Right renal pelvis (tissue), 4 donors: ENCODE measurements around the gene UBE2D3. TPM values are rescaled to one million over a fixed set of nuclear protein-coding genes. Genes with fewer than 3 reads are reported as not detected.

Experiments used
- DNase-seq, 4 donors: peaks; one replicate each; pipeline ENCODE4 v3.0.0-alpha.2; 2013; ENCODE audit warnings: low read depth in 4 of 4, low spot score in 3 of 4, missing footprints in 1 of 4
- polyA plus RNA-seq, 4 donors: library from polyadenylated mRNA; unstranded; fragments of 120-200 nt; gene quantifications; one replicate each; pipeline ENCODE4 v1.2.1, GENCODE V29; 2013; ENCODE audit not compliant: insufficient read length in 4 of 4

UBE2D3 gene
- polyA plus RNA-seq, 4 donors = 294 to 371 (median 354) TPM

DNA sequence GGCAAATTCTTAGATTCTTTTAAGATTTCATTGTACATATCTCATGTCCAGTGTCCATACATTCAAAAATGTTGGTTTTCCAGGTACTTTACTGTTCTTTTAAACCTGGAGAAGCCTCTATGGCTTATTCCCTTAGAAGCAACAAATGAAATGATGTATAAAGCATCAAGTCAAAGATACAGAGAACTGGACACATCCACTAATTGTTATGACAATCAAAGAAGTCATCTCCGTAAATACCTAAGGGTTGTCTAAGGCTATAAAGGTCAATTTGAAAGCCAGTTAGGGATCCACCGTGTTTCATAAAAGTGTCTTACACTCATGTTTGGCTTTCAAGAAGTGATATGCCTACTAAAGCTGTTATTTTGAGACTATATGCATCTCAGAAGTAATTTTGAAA lies 32.4 kb downstream of the UBE2D3 start:
- DNase-seq = no peak

DNA sequence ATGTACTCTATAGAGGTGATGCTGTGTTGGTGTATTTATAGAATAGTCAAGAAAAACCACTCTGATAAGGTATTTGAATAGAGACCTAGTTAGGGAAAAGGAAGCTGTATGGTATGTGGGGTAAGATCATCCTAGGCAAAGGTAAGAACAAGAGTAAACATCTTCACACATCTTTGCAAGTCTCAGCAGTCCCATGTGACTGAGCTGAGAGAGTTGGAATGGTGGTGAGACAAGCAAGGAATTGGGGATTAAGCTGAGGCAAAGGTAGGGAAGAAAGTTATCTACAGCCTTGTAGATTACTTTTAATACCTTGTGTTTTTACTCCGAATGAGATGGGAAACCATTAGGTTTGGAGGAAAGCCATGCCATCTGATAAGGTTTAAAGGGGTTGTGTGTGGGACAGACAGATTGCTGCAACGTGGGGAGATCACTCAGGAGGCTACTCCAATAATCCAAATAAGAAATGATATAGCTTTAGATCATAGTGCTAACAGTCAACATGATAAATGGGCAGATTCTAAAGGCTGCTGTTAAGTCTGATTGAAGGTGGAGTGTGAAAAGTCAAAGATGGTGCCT lies 34.9 kb downstream of the UBE2D3 start:
- no peak for DNase-seq

DNA sequence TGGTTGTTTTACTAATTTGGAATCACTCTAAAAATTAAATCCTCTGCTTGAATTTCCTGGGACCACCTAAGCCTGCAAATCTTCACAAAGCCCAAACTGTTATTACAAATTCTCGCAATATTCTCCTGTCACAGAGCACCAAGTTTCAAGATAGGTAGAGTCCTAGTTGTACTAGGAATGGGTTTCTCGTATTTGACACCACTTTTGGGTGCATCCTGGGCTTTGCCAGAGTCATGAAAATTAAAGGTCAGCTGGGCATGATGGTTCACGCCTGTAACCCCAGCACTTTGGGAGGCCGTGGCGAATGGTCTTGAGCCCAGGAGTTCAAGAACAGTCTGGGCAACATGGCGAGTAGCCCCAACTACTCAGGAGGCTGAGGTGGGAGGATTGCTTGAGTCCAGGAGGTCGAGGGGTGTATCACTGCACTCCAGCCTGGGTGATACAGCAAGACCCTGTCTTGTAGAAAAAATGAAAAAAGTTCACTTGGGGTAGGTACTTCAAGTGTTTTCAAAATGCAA lies 36.0 kb downstream of the UBE2D3 start:
- DNase-seq = no peak

DNA sequence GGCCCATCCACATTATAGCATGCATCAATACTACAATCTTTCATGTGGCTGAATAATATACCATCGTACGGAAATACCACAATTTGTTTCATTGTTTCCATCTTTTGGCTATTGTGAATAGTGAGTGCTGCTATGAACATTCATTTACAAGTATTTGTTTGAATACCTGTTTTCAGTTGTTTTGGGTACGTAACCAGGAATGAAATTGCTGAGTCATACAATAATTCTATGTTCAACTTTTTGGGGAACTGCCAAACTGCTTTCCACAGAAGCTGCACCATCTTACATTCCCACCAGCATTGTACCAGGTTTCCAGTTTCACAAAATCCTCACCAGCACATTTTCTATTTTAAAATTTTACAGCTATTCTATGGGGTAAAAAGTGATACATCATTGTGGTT lies 38.0 kb downstream of the UBE2D3 start:
- DNase-seq = no peak

DNA sequence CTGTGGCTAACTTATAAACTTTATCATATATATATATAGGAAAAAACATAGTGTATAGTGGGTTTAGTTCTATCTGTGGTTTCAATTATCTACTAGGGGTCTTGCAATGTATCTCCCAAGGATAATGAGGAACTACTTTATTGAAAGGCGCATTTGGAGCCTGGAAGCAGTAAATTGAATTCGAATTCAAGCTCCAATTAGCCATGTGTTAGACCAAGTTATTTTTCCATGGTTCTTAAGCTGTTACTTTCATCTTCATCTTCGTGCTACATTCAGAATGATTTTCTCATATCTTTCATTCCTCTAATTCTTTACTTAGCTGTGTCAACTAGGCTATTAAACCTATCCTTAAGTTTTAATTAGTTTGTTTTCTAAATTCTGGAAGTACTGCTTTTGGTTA lies 39.4 kb downstream of the UBE2D3 start:
- no peak for DNase-seq

DNA sequence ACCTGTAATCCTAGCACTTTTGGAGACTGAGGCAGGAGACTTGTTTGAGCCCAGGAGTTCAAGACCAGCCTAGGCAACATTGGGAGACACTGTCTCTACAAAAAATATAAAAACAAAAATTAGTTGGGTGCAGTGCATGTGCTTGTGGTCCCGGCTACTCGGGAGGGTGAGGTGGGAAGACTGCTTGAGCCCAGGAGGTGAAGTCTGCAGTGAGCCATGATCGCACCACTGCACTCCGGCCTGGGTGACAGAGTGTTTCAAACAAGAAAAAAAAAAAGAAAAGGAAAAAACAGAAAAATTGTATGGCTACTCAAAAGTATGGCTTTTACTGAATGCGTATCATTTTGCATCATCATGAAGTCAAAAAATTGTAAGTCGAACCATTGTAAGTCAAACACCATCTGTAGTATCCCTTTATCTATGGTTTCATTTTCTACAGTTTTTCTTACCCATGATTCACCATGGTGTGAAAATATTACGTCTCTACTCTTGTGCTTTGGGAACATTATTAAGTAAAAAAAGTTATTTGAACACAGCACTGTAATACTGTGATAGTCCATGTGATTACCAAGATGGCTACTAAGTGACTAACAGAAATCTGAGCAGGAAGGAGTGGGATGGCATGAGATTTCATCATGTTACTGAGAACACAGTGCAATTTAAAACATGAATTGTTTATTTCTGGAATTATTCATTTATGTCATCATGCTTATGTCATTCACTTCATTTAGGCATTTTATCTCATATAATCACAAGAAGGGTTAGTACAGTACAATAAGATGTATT lies 40.1 kb downstream of the UBE2D3 start:
- no peak for DNase-seq

DNA sequence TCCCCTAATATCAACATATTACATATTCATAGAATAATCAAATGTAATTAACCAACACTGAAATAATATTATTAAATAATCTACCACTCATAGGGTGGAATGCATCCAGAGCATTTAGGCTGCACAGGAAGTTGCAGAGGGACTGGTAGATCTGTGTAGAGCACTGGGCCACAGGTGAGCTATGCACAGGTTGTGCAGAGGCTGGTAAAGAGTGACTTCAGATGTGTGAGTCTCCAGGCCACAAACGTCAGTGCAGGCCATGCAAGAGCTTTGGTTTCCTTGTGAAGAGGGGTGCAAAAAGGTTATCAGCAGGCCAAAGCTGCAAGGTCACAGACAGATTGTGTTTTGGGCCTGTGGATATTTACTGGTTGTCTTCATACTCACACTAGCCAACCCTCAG lies 41.1 kb downstream of the UBE2D3 start:
- no peak for DNase-seq

DNA sequence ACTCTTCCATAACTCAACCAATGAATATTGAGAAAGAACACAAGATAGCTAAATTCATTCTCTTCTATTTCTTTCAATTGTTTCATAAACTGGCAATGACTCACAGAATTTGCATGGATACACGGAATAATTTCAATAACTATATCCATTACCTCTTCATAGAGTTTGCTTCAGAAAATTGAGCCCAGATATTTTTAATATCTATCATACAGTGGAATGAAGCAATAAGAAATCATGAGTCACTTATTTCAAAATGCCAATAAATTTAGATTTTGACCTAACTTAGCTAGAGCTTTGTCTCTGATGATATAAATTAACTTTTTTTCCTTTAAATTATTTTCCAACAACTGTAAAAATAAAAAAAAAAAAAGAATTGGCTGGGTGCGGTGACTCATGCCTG lies 44.3 kb downstream of the UBE2D3 start:
- DNase-seq = no peak

DNA sequence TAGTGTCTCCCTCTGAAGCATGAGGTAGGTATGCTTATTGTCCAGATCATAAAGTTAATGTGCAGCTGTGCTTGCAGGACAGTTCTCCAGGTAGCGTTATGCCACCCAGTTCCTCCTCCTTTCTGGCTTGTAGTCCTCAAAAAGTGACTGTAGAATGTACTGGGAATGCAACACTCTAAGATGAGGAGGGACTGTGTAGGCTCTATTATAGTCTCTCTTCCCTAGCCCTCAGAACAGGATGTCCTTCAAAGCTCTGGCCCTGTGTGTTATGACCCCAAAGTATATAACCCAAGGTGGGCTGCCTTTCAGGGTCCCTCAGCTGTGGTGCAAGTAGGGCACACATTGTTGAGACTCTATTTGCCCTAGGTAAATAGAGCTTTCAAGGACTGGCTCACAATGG lies 45.8 kb downstream of the UBE2D3 start:
- DNase-seq = no peak

DNA sequence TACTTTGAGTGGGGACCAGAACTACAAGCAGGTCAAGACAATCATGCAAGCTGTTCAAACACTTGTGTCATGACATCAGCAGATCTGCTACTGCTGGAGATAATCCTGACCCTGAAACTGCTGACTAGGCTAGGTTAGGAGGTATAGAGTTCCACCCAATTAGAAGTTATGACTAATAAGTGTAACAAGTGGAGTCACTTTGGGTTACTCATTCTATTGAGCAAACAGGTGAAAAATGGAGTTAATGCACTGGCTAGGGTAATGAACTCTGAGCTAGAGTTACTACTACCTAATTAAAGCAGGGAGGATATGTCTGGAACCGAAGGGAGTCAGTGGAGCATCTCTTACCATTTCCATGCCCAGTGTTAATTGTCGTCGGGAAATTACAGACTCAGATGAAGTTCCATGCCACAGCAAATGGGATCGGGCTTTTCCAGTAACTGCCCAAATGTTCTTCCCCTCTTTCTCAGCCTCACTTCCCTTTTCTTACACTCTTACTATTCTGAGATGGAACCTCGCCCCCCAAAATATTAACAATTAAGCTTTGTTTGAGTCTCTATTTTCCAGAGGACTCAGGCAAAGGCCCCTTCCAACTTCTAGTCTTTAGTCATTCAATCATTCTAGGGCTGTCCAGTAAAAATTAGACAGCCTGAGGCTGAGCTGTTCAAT lies 46.7 kb downstream of the UBE2D3 start:
- no peak for DNase-seq

DNA sequence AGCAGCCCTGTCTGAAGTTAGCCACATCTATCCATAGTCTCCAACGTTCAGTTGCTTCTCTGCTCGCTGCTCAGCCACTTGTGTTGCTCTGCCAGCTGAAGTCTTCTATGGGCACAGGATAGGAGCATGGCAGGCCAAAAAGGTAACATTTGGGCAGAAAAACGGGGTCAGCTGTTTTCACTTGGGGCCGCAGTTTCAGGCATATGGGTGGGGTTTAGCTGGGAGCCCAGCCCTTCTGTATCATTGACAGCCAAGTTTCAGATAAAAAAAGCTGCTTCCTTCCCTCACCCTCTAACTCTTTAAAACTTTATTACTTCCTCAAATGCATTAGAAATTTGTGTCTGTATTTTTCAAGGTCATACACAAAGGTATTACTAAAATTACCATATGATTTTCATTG lies 48.1 kb downstream of the UBE2D3 start:
- DNase-seq = no peak

DNA sequence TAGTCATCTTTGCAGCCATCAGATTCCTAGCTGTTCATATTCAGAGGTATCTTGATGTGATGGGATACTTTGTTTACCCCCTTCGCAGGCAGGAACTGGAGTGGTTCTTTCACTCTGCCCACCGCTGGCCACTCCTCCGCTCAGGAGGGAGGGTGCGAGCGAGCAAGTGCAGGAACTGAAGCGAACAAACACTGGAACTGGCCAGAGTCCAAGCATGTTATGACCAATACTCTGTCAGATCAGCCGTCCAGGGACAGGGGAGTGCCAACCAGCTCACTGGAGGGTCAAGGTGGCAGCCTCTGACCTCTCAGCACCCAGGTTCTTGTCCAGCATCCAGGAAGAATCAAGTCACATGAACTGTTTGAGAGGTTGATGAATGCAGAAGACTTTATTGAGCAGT lies 48.6 kb downstream of the UBE2D3 start:
- peak in 2 of 4 donors; percentile 14 to 20 for DNase-seq

DNA sequence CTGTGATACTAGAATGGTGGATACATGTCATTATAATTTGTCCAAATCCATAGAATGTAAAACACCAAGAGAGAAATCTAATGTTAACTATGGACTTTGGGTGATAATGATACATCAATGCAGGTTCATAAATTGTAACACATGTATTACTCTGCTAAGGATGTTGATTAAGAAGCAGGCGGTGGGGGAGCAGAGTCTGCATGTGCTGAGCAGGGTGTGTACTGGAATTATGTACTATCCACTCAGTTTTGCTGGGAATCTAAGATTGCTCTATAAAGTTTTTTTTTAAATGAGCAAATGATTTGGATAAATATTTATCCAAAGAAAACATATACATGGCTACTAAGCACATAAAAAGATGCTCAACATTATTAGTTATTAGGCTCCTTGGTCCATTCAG lies 51.5 kb downstream of the UBE2D3 start:
- DNase-seq = no peak

DNA sequence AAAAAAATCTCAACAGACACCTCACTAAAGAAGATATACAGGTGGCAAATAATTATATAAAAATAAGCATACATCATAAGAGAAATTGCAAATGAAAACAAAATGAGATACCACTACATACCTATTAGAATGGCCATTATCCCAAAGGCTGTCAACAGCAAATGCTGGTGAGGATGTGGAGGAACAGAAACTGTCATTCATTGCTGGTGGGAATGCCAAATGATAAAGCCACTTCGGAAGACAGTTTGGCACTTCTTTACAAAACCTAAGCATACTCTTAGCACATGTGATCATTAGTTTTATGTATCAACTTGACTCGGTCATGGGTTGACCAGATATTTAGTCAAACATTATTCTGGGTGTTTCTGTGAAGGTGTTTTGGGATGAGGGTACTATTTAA lies 53.1 kb downstream of the UBE2D3 start:
- DNase-seq = no peak

DNA sequence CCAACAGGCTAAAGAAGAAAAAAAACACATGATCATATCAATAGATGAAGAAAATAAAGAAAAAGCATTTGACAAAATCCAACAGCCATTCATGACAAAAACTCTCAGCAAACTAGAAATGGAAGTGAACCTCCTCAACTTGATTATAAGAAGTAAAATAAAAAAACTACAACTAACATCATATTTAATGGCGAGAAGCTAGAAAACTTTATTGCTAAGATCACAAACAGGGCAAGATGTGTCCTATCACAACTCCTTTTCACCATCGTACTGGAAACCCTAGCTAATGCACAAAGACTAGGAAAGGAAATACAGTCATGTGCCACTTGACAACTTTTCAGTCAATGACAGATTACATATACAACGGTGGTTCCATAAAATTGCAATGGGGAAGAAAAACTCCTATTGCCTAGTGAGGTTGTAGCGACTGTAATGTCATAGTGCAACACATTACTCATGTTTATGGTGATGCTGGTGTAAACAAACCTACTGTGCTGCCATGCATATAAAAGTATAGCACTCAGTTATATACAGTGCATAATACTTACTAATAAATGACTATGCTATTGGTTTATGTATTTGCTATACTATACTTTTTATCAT lies 54.5 kb downstream of the UBE2D3 start:
- DNase-seq = no peak

DNA sequence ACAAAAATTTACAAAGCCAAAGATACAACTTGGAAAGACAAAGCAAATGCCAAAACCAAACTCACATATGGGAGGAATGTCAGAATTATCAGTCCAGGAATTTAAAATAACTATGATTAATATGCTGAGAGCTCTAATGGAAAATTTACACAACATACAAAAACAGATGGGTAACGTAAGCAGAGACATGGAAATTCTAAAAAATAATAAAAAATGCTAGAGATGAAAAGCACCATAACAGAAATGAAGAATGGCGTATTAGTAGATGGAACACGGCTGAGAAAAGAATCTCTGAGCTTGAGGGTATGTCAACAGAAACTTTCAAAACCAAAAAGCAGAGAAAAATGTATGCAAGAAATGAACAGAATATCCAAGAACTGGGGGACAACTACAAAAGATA lies 62.5 kb downstream of the UBE2D3 start:
- DNase-seq = no peak

DNA sequence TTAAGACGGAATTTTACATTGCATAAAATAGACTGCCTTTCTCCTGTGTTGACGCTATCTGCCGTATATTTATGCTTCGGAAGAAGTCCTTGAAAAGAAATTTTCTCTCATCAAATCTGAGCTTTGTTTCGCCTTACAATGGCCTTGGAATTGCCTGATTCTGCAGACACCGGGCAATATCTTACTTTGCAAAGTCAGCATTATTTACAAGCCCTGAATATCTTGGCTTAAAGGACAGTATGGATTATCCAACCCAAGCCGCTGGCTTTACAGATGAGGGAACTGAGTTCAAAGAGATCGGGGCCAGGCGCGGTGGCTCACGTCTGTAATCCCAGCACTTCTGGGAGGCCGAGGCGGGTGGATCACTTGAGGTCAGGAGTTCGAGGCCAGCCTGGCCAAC lies 65.4 kb downstream of the UBE2D3 start:
- no peak for DNase-seq

DNA sequence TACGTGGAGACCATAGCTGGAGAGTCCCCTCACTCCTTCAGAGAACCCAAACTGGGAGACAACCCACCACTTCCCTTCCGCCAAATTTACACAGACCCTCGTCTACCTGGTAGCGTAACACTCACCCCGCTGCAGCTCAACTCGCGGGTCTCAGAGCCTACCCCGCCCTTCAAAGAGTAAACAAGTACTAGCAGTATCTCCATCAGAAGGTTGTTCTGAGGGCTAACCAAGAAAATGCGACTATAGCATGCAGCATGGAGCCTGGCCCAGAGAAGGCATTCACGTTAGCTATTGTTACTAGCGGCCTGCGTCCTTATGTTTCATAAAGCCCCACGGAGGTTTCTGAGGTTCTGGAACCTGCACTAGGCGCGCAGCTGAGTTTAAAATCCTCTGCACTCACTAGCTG lies 66.1 kb downstream of the UBE2D3 start:
- peak in 2 of 4 donors; percentile 12 to 28 for DNase-seq

DNA sequence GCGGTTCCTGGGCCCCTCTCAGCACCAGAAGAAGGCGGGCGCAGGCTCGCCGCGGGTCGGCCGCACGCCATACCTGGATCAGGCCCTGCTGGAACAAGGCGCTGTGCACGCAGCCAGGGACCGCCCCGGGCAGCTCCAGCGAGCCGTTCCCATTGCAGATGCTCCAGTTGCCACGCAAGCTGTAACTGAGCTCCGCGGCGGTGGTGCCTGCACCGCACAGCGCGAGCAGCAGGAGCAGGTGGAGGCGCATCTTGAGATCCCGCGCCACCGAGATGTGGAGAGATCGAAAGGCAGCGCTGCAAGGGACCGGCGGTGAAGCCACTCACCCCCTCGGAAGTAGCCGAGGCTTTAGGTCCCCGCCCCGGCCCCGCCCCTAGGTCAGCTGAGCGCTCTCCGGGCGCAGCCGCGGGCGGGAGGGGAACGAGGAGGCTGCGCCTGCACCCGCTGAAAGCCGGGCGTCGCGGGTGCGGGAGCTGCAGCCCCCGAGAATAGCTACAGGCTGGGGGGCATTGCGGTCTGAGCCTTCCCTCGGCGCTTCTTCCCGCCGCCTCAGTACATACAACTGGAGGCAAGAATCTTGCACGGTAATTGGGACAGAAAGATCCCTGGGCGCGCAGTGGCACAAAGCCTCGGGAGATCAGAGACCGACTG lies 66.6 kb downstream of the UBE2D3 start, which contains the start of gene MANBA:
Gene MANBA, minus strand, starts transcription at position 324 of the 651 bp plus-strand sequence. Its CDS starts 74 bp downstream, at position 250.
- DNase-seq = peak; percentile 51 to 68 (median 64)

DNA sequence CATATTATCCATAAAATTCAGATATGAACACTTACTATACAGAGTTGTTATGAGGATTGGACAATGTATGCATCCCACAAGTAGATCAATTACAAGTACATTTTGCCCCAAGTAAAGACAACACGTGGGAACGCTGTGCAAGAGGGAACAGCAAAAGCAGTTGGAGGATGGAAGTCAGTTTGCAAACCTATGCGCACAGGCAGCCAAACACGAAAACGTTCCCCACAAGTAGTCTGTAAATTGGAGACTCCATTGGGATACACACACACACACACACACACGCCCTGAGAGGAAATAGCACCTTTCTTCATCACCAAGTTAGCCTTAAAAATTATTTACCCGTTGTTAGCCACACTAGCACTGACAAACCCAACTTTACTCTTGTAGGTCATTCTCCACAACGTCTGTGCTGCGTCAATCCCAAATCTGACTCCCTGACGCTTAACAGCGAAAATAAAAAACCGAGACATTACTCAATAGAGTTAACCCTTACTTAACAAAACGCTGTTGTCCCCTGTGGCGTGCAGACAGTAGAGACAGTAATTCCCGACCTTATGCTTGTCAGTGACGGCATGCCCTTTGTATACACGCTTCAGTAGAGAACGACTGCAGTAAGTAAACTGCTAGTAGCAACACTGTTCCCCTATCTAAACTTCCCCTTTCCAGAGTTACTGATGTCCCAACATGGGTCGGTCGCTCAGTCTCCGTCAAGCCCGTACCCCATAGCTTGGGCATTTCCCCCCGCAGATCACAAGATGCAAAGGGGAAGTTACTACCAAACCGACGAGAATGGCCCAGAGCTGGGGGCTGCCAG lies 67.3 kb downstream of the UBE2D3 start:
- DNase-seq = peak; percentile 12 to 43 (median 31)
